ENCODE results near the gene SUDS3.

The SUDS3 gene, protein sequence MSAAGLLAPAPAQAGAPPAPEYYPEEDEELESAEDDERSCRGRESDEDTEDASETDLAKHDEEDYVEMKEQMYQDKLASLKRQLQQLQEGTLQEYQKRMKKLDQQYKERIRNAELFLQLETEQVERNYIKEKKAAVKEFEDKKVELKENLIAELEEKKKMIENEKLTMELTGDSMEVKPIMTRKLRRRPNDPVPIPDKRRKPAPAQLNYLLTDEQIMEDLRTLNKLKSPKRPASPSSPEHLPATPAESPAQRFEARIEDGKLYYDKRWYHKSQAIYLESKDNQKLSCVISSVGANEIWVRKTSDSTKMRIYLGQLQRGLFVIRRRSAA

GRCh38 chr12:118376089-118377020, at the start of gene SUDS3:
TSS of gene SUDS3 (plus strand) at chr12:118376555. CDS start at chr12:118376692, 137 bp downstream.
- CTCF ChIA-PET = interaction anchor here (0.5 to 4.1 kb wide), 25 partner anchors 12 to 501 kb away, joined by 3 to 75 read pairs (median 6); partner anchors contain the start of gene PEBP1
- H3K27me3 Mint-ChIP-seq = peaks cover 14% of the 10 kb centered on the region
- peaks cover 12% of the 10 kb centered on the region for H3K36me3 Mint-ChIP-seq
- peak within 1 kb of the TSS; percentile 98 for H3K27ac Mint-ChIP-seq
- DNase-seq = peak; percentile 95
- H3K9me3 Mint-ChIP-seq = no peaks in the 10 kb centered on the region
- H3K4me3 Mint-ChIP-seq = peak within 1 kb of the TSS; percentile 96
- peaks cover 50% of the 10 kb centered on the region for H3K4me1 Mint-ChIP-seq

GRCh38 chr12:118326991-118327390, 49.4 kb upstream of the SUDS3 start:
- no peak for DNase-seq
- Mint-ChIP-seq H3K27ac (no peak overlapping the region), H3K9me3 (no peaks in the 10 kb centered on the region), H3K36me3 (peaks cover 14% of the 10 kb centered on the region), H3K27me3 (no peaks in the 10 kb centered on the region), H3K4me3 (no peak overlapping the region), H3K4me1 (peaks cover 6% of the 10 kb centered on the region)
- CTCF ChIA-PET = no interaction called here

- H3K27me3 Mint-ChIP-seq = no peaks in the 10 kb centered on the region
- CTCF ChIA-PET = no interaction called here
- H3K4me1 Mint-ChIP-seq = peaks cover 6% of the 10 kb centered on the region
- DNase-seq = no peak
- no peak overlapping the region for H3K27ac Mint-ChIP-seq
- peaks cover 14% of the 10 kb centered on the region for H3K36me3 Mint-ChIP-seq
- no peak overlapping the region for H3K4me3 Mint-ChIP-seq
- H3K9me3 Mint-ChIP-seq = no peaks in the 10 kb centered on the region
These were observed 49.0 kb upstream of the SUDS3 start for GRCh38 chr12:118327391-118327790.

- CTCF ChIA-PET = no interaction called here
- DNase-seq = no peak
- no peak overlapping the region for H3K27ac Mint-ChIP-seq
- no peaks in the 10 kb centered on the region for H3K9me3 Mint-ChIP-seq
- no peak overlapping the region for H3K4me3 Mint-ChIP-seq
- peaks cover 24% of the 10 kb centered on the region for H3K36me3 Mint-ChIP-seq
- peaks cover 6% of the 10 kb centered on the region for H3K4me1 Mint-ChIP-seq
- H3K27me3 Mint-ChIP-seq = no peaks in the 10 kb centered on the region
These were observed 47.6 kb upstream of the SUDS3 start for GRCh38 chr12:118328486-118329330.

- CTCF ChIA-PET = no interaction called here
- Mint-ChIP-seq H3K36me3 (peaks cover 27% of the 10 kb centered on the region), H3K9me3 (no peaks in the 10 kb centered on the region), H3K4me1 (peaks cover 6% of the 10 kb centered on the region), H3K27me3 (no peaks in the 10 kb centered on the region), H3K27ac (no peak overlapping the region), H3K4me3 (no peak overlapping the region)
- DNase-seq = no peak
These were observed 45.8 kb upstream of the SUDS3 start for GRCh38 chr12:118330421-118331018.

DNA sequence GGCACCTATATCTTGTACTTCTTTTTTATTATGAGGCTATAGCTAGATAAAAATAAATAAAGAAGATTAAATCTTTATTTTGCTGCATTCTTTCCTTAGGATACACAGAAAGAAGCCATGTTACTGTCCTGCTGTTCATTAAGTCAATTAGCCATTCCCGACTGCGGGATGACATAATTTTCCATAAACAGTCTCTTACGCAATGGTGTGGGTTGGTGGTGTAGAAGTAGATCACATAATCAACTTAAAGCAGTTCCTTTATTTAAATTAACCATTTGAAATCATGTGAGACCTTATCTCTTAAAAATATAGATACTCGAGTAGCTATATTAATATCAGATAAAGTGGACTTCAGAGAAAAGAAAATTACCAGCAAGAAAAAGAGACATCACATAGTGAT, 43.8 kb upstream of the SUDS3 start:
- no peak for DNase-seq
- Mint-ChIP-seq H3K36me3 (peaks cover 22% of the 10 kb centered on the region), H3K4me1 (peaks cover 6% of the 10 kb centered on the region), H3K27ac (no peak overlapping the region), H3K4me3 (no peak overlapping the region), H3K9me3 (no peaks in the 10 kb centered on the region), H3K27me3 (no peaks in the 10 kb centered on the region)
- CTCF ChIA-PET = no interaction called here

GRCh38 chr12:118334241-118334640, 42.1 kb upstream of the SUDS3 start:
- no peak overlapping the region for H3K4me3 Mint-ChIP-seq
- no peak overlapping the region for H3K27ac Mint-ChIP-seq
- peaks cover 26% of the 10 kb centered on the region for H3K36me3 Mint-ChIP-seq
- H3K9me3 Mint-ChIP-seq = no peaks in the 10 kb centered on the region
- DNase-seq = no peak
- H3K4me1 Mint-ChIP-seq = peaks cover 13% of the 10 kb centered on the region
- no peaks in the 10 kb centered on the region for H3K27me3 Mint-ChIP-seq
- CTCF ChIA-PET = no interaction called here

DNA sequence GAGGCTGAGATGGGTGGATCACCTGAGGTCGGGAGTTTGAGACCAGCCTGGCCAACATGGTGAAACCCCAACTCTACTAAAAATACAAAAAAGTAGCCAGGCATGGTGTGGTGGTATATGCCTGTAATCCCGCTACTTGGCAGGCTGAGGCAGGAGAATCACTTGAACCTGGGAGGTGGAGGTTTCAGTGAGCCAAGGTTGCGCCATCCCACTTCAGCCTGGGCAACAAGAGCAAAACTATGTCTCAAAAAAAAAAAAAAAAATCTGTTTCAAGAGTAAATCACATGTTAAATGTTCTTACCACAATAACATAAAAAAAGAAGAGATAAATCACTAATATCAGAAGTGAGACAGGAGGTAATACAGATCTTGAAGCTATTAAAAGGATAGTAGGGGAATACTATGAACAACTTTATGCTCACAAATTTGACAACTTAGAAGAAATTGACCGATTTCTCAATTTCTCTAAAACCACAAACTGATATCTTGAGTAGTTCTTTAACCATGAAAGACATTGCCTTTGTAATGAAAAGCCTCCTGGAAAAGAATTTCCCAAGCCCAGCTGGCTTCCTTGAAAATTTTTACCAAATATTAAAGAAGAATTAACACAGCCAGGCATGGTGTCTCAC, 41.3 kb upstream of the SUDS3 start:
- no peak overlapping the region for H3K4me3 Mint-ChIP-seq
- peaks cover 13% of the 10 kb centered on the region for H3K4me1 Mint-ChIP-seq

GRCh38 chr12:118336123-118336522, 40.2 kb upstream of the SUDS3 start:
- H3K27ac Mint-ChIP-seq = no peak overlapping the region
- peaks cover 21% of the 10 kb centered on the region for H3K36me3 Mint-ChIP-seq
- no peaks in the 10 kb centered on the region for H3K9me3 Mint-ChIP-seq
- no peak for DNase-seq
- H3K4me3 Mint-ChIP-seq = no peak overlapping the region
- H3K27me3 Mint-ChIP-seq = no peaks in the 10 kb centered on the region
- H3K4me1 Mint-ChIP-seq = peaks cover 8% of the 10 kb centered on the region
- CTCF ChIA-PET = interaction anchor here (1.2 kb wide), 1 partner anchor 486 kb away, joined by 3 read pairs; no protein-coding TSS in a partner anchor

More for the DNA sequence above, 41.3 kb upstream of the SUDS3 start:
- no peaks in the 10 kb centered on the region for H3K27me3 Mint-ChIP-seq
- H3K27ac Mint-ChIP-seq = no peak overlapping the region
- no peak for DNase-seq
- peaks cover 23% of the 10 kb centered on the region for H3K36me3 Mint-ChIP-seq
- H3K9me3 Mint-ChIP-seq = no peaks in the 10 kb centered on the region
- CTCF ChIA-PET = interaction anchor here (1.2 kb wide), 1 partner anchor 485 kb away, joined by 3 read pairs; no protein-coding TSS in a partner anchor

- Mint-ChIP-seq H3K27ac (no peak overlapping the region), H3K4me1 (peaks cover 8% of the 10 kb centered on the region), H3K27me3 (no peaks in the 10 kb centered on the region), H3K4me3 (no peak overlapping the region), H3K36me3 (peaks cover 21% of the 10 kb centered on the region), H3K9me3 (no peaks in the 10 kb centered on the region)
- DNase-seq = no peak
- CTCF ChIA-PET = no interaction called here
These were observed 39.0 kb upstream of the SUDS3 start for GRCh38 chr12:118337194-118337838.

DNA sequence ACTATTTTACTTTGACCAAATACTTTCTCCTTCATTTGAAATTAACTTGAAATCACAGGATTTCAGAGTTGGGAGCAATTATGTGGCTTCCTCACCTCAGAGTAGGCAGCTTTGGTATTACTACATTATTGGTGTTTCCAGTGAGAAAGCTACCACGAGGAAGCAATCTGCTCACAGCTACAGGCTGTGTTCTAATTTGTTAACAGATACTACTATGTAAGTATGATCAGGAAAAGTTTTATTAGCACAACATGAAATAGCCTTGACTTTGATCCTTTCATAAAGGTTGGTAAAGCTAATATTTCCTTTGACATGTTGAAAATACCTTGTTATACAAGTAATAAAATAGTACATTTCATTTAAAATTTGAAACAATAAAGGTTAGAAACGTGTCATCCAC, 34.3 kb upstream of the SUDS3 start:
- H3K4me3 Mint-ChIP-seq = no peak overlapping the region
- CTCF ChIA-PET = no interaction called here
- no peaks in the 10 kb centered on the region for H3K9me3 Mint-ChIP-seq
- peaks cover 4% of the 10 kb centered on the region for H3K36me3 Mint-ChIP-seq
- H3K4me1 Mint-ChIP-seq = peaks cover 8% of the 10 kb centered on the region
- no peak overlapping the region for H3K27ac Mint-ChIP-seq
- no peaks in the 10 kb centered on the region for H3K27me3 Mint-ChIP-seq
- DNase-seq = no peak

GRCh38 chr12:118344829-118345228, 31.5 kb upstream of the SUDS3 start:
- Mint-ChIP-seq H3K27ac (no peak overlapping the region), H3K4me1 (peaks cover 6% of the 10 kb centered on the region), H3K4me3 (no peak overlapping the region), H3K9me3 (no peaks in the 10 kb centered on the region), H3K27me3 (no peaks in the 10 kb centered on the region), H3K36me3 (peaks cover 4% of the 10 kb centered on the region)
- no peak for DNase-seq
- CTCF ChIA-PET = no interaction called here

DNA sequence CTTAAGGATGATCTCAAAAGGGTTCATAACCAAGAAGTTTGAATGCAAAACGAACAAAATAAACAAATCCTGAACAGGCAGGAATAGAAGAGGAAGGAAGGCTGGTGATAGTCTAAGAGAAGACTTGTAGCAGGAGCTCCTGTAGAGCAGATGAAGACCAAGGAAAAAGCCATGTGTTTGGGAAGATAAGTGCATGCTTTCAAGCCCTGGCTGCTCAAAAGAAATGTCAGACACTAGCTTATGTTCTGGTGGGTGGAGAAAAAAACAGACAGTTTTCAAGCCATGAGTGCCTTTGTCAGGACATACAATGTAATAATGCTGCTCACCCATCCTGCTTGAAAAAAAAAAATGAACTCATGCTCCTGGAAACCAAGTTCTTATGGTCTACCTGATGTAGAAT, 31.0 kb upstream of the SUDS3 start:
- no peak overlapping the region for H3K27ac Mint-ChIP-seq
- CTCF ChIA-PET = no interaction called here

More for the DNA sequence above, 31.0 kb upstream of the SUDS3 start:
- H3K4me1 Mint-ChIP-seq = peaks cover 6% of the 10 kb centered on the region
- H3K4me3 Mint-ChIP-seq = no peak overlapping the region
- H3K9me3 Mint-ChIP-seq = no peaks in the 10 kb centered on the region
- DNase-seq = no peak
- H3K27me3 Mint-ChIP-seq = no peaks in the 10 kb centered on the region
- H3K36me3 Mint-ChIP-seq = peaks cover 4% of the 10 kb centered on the region

All from activated naive CD4-positive, alpha-beta T cell treated with anti-CD3 and anti-CD28 coated beads, Interleukin-2, amount 10 ng/mL, durations not matched to agents 7 days and 5 days (primary cell).